Activated CD4-positive, alpha-beta T cell treated with anti-CD3 and anti-CD28 coated beads, Interleukin-2, amount 50 U/mL, for 1 hour (primary cell): ENCODE results near the gene TTF2.

Experiments used
- DNase-seq: peaks from one replicate; pipeline ENCODE4 v3.0.0-alpha.2; 2020

TTF2 gene

DNA sequence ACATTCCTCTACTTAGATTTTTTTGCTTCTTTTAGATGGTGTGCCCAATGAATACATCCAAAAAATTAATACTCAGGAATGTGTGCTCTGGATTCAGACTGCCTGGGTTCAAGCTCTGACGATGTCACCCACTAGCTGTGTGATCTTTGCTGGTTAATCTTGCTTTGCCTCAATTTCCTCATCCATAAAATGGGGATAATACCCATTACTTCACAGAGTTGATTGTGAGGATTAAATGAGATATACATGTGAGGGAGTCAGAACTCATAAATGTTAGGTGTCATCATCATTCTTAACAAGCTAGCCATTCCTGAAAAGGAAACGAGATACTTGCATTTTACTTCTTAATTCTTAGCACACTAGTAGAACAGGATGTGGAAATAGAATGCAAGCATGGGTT lies 12.9 kb upstream of the TTF2 start:
- no peak for DNase-seq

DNA sequence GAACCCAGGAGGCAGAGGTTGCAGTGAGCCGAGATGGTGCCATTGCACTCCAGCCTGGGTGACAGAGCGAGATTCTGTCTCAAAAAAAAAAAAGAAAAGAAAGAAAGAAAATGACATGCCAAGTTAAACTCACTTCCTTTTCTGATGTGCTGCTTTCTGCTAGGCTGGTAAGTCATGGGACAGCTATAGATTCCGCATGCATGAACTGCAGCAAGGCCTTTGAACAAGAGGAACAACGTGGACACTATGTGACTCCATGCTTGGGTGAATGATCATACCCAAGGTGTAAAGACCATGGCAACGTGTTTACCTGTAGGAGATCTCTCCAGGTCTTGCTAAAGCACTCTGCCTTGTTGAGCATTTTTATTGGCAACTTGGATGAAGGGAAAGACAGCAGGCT lies 10.3 kb upstream of the TTF2 start:
- no peak for DNase-seq

DNA sequence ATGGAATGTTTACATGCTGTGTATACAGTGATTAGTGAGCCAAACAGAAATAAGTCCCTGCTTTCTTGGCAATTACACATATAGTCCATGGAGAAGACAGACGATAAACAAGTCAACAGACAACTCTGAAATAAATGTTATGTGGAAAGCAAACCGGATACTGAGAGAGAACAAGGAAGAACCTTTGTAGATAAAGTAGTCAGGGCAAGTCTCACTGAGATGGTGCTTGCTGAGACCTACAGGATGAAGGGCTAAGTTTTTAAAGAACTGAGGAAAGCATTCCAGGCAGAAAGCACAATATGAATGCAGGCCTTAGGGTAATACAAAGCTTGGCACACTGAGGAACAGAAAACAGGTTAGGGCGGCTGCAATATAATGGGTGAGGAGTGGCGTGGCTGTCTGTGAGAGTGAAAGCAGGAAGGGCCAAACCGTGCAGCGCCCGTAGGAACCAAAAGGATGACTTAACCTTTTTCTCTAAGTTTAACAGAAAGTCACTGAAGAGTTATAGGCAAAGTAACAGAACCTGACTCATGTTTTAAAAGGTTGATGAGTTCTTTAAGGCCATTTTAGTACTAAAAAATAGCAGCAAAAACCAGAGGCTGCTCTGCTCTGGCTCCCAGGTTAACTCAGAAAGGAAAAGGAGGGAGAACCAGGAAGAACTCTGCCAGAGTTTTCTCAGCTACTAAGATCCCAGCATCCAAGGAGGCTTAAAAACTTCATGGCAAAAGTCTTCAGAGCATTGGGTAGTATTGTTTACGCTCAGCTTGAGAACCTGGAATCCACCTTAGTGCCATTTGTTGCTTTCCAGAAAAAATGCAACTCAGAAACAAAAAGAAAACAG lies 8.7 kb upstream of the TTF2 start:
- DNase-seq, result peak; percentile 23

DNA sequence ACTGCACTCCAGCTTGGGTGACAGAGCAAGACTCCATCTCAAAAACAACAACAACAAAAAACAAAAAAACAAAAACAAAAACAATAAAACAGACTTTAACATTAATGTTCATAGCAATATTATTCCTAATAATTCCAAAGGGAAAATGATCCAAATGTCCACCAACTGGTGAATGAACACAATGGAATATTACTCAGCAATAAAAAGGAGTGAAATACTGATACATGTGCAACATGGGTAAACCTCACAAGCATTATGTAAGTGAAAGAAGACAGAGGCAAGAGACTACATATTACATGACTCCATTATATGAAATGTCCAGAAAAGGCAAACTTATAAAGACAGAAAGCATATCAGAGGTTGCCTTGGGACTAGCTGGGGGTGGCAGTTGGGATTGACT lies 6.1 kb upstream of the TTF2 start:
- DNase-seq, result no peak

DNA sequence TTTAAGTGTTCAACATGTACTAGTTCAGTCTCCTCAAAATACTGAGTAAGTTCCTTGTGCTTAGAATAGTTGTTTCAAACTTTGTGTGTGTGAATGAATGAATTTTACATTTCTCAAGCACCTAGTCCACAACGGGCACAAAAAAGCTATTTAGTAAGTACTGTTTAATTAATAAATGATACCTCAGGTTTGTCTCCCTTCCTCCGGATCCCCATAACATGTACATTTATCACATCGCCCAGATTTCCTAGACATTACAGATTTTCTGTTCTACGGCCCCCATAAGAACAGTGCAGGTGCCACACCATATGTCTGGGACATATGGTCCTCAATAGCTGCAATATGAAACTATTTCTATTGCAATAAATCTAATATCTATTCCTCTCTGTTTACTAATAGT lies 1.3 kb upstream of the TTF2 start:
- DNase-seq, result no peak

DNA sequence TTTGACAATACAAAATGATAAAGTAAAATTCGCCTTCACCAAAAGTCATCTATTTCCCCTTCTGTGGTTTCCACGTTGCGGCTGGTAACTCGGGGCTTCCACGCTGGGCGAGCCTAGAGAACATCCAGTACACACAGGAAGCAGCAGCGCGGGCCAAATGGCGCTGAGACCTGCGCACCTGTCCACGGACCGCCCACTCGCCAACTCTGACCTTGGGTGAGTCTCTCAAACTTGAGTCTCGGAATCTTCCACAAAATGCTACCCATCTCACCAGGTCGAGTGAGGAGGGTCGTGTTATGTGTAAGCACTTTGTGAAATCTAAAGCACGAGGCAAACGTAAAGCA lies 820 bp upstream of the TTF2 start:
- DNase-seq, result peak; percentile 62

DNA sequence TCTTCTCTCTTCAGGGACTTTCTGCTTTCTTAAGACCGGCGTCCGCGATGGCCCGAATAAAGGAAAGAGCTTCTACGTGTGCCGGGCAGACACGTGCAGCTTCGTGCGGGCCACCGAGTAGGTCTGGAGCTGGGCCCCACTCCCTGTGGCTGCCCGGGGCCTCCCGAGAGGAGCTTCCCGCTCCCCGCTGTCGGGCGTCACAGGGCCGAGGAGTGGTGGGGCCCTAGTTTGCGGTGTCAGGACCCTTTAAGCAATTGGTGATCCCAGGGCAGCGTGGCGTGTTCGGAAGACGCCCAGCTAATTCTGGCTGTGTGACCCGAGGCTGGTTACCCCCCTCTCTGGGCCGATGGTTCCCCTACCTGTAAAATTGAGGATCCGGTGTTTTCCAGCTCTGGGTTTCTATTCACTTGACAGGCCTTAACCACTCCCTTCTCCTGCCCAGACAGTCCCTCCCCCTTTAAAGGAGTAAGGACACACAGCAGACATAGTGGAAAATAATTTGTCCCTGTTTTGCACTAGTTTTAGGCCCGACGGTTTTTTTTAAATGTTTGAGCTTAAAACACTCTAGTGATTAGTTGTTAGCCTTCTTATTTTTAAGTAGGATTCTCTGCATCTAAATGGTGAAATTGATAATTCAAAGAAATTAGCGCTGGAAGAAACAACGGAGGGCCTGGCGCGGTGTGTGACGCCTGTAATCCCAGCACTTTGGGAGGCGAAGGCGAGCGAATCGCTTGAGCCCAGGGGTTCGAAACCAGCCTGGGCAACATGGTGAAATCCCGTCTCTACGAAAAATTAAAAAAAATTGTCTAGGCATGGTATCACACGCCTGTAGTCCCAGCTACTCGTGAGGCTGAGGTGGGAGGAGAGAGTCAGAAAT lies 553 bp downstream of the TTF2 start:
- peak; percentile 19 for DNase-seq

DNA sequence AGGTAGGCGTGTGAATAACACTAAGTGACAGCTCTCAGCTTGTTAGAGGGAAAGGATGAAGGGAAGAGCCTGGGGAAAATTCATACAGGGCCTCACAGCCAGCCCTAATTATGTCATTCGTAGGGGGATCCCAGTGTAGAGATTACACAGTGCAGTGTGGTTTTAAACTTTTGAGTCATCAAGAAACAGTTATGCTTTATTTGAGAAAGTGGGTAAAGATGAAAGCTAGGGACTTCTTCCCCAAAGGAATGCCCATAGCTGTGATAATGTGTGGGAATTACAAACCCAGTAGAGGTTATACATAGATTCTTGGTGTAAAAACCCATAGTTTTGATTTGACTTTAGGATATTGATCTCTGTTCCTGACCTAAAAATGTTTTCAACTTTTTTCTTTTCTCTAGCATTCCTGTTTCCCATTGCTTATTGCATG lies 1.9 kb downstream of the TTF2 start:
- no peak for DNase-seq

DNA sequence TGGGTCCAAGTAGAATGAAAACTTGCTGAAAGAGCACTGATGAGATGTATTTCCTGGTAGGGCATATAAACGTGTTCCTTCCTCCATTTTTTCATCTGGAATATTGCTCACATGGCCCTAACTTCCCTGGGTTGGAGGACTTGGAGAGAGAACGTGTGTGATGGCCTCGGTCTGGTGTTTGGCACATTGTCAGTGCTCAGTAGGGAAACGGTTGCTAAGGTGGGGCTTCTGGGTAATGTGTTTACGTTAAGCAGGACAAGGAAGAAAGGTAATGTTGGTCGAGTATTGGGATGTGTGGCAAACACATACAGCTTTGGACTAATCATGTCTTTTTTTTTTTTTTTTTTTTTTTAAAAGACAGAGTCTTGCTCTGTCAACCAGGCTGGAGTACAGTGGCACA lies 6.2 kb downstream of the TTF2 start:
- DNase-seq, result no peak

DNA sequence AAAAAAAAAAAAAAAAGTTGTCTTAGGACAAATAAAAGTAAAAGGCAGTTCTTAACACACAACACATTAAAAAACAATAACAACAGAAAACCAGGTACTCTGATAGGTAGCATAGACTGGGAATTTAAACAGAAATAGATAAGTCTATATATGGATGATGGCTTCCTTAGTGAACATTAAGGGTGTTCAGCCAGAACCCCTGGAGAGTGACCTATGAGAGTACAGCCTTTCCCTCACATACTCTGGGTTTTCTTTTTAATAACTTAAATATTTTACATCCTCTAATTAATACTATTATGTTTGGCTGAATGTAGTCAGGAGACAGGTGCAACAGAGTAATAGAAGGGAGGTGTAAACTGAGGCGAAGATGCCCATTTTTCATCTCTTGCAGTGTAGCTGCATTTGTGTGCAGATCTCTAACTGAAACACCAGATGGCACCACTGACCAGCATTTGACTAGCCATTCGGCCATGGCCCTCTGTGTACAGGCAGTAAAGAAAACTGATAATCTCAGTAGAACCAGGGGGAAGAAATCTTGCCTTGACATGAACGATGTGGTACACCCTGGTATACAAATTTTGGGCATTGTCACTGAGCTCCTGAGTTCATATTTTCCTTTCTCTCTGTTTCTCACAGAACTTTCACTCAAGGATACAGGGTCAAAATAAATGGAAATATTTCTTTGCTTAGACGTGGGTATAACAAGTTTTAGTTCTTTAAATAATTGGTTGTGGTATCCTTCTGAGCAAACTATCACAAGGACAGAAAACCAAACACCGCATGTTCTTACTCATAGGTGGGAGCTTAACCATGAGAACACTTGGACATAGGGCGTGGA lies 7.6 kb downstream of the TTF2 start:
- peak; percentile 20 for DNase-seq

DNA sequence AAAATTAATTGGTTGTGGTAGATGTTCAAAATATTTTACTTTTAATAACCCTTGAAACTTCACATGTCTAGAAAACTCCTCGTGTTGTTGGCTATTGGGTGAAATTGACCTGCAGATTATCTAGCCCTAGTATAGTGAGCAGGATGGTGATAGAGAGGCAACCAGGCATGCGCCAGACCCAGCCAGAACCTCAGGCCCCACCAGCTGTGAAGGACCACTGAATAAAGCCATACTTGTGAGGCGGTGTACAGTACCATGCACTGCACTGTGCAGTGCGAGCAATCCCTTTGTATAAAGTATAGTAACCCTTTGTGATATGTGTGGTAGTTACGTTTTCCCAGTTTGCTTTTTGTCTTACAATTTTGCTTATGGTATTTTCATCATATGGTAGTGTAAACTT lies 8.5 kb downstream of the TTF2 start:
- no peak for DNase-seq

DNA sequence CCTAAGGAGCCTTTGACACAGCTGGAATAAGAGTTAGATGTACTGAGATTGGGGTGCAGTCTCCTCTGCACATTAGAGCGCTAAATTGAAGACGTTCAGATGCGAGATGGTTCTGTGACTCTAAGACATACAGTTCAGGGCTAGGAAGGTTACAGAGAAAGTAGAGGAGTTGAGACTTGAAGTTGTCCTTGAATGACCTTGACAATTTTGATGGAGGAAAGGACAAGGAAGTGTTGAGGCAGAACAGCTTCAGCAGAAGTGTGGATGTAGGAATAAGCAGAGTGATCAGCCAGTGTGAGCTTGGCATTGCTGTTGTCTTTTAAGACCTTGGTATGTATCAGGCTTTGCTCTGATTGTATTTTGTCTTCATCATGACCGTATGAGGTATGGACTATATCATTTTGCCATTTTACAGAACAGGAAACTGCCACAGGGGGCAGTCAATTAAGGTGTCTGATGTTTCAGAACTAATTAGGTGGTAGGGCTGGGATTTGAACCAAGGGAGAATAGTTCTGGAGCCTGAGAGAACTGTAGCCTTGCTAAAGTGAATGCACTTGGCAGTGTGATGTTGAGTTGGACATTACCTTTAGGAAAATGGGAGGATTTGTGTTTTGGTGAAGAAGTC lies 9.2 kb downstream of the TTF2 start:
- no peak for DNase-seq

DNA sequence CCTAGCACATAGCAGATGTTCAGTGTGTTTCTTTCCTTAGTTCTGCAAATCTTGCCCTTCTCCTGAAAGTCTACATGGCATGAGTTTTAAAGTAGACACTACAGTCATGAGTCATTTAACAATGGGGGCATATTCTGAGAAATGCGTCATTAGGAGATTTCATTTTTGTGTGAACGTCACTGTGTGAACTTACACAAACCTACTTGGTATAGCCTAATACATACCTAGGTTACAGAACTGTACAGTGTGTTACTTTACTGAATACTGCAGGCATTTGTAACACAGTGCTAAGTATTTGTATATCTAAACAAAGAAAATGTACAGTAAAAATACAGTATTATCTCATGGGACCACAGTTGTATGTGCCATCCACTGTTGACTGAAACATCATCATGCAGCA lies 10.0 kb downstream of the TTF2 start:
- no peak for DNase-seq

DNA sequence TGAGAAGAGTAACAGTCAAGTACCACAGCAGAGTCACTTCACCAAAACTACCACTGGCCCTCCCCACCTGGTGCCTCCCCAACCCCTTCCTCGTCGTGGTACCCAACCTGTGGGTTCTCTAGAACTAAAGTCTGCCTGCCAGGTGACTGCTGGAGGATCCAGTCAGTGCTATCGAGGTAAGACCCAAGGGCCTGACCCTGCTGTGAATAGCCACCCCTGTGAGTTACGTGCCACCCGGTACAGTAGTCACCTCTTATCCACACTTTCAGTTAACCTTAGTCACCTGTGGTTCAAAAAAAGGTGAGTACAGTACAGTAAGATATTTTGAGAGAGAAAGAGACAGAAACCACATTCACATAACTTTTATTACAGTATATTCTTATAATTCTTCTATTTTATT lies 16.5 kb downstream of the TTF2 start:
- no peak for DNase-seq

DNA sequence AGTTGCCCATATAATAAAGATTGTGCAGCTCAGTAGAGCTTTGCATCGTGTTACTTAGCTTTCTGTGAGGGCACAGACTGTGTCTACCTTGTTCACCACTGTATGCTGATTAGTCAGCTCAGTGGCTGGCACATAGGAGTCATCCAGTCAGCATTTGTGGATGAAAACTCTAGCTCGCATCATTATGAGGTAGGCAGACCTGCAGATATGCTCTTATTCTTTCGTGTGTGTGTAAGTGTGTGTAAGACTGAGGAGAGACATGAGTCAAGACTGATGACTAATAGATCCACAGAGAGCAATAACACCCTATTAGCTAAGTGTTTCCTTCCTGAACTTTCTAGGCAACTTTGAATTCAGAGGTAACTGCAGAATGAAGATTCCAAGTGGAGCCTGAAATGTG lies 17.1 kb downstream of the TTF2 start:
- DNase-seq, result no peak

DNA sequence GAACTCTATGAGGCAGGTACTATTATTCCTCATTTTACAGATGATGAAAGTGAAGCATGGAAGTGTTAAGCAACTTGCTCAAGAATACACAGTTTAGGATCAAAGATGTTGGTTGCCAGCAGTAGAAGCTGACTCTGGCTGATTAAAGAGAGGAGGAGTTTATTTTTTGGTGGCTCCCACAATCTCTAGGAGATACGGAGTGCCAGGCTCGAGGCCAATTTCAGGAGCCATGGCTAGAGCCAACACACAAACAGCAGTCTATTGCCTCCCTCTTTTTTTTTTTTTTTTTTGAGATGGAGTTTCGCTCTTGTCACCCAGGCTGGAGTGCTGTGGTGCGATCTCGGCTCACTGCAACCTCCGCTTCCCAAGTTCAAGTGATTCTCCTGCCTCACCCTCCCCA lies 19.6 kb downstream of the TTF2 start:
- no peak for DNase-seq

DNA sequence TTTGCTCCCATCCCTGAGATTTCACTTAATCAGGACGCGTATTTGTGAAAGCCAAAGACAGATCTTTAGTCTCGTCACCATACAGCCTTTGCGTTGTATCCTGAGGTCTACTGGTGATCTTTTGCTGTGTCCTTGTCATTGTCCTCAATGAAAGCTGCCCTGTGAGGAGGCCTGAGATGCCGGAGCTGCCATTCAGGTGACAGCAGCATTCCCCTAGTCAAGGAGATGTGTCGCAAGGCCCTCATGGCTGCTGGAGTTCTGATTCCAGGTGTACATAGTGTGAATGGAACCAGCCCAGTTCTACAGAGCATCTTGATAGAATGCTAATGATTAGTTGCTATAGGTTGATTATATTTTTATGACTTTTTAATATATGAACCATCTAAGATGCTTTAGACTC lies 24.1 kb downstream of the TTF2 start:
- DNase-seq, result no peak

DNA sequence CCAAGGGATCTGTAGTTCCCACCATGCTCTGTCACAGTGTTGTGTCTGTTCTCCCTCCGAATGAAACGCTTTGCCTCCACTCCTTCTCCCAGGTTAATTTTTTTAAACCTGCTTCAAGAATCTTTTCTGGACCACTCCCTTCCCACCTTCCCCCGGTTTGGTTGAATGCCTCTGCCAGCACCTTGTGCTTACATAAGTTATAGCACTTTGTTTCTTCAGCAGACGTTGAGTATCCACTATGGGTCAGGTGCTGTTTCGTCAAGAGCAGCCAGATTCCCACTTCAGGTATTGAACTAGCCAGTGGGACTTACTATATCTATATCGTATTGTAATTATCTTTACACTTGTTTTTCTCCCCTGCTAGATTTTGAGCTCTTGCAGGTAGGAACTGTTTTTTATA lies 27.6 kb downstream of the TTF2 start:
- DNase-seq, result no peak

DNA sequence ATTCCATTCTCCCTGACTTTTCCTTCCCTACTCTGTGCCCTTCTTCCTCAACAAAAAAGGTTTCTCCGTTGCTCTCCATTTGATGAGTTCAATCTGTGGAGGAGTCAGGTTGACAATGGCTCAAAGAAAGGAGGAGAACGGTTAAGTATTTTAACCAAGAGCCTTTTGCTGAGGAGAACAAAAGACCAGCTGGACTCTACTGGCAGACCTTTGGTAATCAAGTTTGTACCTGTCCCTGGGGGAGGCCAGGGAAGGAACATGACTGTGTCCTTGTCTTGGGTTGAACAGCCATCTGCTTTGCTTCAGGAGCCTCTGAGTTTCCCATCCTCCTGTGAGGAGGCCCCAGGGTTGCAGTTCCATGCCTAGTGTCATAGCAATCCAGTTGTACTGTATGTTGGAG lies 29.9 kb downstream of the TTF2 start:
- DNase-seq, result no peak

DNA sequence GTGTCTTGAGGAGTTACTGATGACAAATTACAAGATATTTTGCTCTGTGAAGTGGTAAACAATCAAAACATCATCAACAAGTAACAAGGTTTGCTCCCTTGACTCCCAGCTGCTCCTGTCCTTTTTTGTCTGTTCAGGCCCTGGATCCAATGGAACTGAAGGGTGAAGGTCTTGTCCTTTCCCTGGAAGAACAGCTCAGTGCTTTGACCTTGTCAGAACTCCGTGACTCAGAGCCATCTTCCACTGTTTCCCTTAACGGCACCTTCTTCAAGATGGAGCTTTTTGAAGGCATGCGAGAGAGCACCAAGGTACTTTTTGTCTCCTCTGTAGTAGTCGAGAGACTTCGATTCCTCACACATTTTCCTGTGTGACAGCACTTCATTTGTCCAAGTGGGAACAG lies 32.5 kb downstream of the TTF2 start:
- DNase-seq, result no peak

DNA sequence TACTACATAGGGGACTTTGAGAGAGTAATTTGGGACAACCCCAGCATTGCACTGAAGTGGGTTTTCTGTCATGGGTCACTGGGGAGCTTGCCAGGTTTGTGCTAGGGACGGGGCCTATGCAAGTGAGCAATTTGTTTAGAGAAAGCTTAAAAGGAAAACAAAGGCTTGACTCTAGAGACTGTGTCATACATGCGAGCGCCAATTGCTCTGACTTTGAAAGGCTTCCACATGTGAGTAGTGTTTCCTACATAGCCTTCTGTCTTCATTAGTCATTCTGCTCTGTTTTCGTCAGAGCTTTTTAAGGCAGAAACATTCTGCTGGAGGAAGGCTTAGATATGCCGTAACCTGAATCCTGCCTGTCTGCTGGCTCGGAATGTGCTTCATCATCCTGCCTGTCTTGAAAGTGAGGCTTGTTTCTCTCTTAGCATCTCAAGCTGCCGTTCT lies 33.0 kb downstream of the TTF2 start:
- no peak for DNase-seq

DNA sequence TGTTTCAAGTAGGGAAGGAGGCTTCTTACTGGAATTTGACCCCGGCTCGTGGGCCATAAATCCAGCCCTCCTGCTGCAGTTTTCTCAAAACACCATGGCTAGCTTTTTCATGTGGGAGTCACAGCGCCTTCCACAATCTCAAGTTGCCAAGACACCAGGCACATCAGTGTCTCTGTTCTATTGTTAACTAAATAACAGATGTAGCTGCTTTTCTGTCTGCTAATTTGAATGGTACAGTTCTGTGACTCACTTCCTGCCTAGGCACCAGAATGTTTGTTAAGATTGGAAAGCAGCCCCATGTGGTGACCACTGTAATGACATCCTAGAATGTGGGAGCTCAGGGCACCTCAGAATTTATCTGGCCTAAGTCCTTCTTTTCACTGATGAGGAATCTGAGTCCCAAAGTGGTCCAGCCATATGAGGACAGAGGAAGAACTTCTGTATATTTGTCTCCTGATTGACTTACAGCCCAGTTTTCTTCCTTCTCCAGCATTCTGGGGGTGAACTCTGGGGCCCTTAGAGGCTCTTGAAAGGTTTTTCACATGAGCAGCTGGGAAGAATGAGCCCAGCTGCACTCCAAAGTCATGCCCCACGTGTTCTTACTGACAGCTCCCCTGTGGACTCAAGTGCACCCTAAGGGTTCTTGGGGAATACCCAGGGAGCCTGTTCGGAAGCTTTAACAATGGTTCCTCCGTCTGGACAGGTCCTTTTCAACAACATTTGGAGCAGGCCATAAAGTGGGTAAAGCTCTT lies 33.9 kb downstream of the TTF2 start:
- peak; percentile 8 for DNase-seq
